Nucleus accumbens (tissue), 56 donors: ENCODE measurements around the gene RALGPS1.
"Not testable (repeated sequence)": the region's sequence is repeated elsewhere in the genome, so short reads cannot be mapped to it uniquely, and the experiment has no call there.

Experiments used
- DNase-seq, 56 donors: peaks; one replicate each; lab custom pipeline; 2025; lab: John Stamatoyannopoulos, UW

RALGPS1 gene

DNA sequence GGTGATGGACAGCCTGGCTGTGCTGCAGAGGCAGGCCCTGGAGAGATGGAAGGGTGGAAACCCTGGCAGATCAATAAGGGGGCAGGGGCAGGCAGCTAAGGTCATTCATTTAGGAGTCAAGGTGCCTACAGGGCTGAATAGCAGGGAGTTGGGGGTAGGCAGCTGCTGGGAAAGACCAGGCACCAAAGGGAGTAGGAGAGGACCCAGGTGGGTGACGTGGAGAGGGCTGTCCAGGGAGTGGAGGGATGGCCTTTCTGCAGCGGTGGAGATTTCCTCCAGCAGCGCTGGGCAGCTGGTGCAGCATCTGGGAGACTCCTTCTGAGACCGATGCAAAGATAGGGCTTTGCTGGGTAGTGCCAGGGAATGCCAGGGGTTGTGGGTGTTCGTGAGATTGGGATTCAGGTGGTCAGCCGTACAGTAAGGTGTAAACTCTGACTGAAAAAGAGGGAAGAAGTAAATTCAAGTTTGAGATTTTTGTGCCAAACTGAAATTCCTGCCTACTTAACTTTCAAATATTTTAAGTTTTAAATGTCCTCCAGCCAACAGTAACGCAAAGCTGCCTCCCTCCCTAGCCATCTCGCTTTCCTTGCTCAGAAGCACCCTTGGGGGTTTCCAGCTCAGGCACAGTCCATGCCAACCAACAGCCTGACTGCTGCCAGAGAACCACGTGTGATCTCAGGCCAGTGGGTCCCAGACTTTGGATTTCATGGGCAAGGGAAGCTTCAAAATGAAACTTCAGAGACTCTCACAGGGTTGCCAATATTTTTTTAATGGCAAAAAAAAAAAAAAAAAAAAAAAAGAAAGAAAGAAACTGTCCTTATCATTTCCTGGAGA, 226.5 kb downstream of the RALGPS1 start:
- peak in 1 of 56 donors; percentile 34 for DNase-seq

DNA sequence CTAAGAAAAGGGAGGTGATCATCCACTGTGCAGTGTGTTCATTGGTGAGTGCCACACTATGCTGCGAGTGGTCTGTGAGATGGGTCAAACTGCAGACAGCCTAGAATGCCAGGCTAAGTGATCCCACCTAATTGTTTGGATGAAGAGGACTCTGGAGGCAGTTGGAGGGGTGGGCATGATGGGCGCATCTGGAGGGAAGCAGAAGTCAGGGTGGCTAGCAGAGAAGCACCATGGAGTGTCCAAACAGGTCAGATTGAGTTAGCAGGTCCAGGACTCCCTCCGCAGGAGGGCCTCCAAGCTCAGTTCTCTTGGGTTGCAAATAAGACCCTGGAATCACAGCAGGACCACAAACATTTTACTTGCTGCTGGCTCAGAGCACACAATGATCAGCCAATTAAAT, 227.7 kb downstream of the RALGPS1 start:
- DNase-seq = no peak

DNA sequence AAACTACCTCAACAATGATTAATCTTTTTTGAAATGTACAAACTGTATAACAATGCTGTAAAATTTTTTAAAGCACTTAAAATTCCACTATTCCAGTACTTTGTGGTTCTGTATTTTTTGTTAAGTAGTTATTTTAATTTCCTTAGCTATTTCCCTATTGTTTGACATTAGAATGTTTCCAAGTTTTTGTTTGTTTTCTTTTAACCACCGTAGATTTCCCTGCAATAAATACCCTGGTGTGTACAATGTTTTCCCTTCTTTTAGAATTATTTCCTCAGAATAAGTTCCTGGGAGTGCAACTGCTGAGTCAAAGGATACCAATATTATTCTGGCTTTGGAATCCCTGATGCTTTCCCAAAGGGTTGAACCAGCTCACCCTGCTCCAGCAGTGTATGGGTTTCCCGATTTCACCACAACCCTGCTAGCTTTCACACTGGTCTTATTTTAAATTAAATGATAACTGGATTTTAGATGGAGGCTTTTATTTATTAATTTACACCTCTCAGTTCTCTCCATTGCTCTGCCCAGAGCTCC, 228.4 kb downstream of the RALGPS1 start:
- no peak for DNase-seq

DNA sequence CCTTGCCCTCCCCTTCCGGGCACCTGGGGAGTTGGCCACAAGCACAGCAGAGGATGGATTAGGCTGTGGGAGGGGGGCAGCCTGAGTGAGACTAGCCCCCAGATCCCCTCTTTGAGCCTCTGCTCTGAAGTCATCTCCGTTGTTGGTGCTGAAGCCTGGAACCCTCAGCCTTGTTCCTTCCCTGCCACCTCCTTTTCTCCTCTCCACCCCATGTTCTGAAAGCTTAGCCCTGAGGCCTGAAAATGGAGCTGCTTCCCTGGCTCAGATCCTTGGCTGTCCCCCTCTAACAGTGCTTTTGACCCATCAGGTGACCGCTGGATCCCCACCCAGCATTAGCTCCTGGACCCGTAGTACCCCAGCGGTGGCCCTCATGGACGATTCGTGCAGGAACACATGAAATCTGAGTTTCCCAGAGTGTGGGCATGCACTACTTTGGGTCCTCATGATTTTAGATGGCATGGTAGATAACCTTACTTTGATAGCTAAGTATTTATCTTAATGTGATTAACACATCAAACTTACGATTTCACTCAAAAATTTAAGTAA, 229.4 kb downstream of the RALGPS1 start:
- DNase-seq = no peak

DNA sequence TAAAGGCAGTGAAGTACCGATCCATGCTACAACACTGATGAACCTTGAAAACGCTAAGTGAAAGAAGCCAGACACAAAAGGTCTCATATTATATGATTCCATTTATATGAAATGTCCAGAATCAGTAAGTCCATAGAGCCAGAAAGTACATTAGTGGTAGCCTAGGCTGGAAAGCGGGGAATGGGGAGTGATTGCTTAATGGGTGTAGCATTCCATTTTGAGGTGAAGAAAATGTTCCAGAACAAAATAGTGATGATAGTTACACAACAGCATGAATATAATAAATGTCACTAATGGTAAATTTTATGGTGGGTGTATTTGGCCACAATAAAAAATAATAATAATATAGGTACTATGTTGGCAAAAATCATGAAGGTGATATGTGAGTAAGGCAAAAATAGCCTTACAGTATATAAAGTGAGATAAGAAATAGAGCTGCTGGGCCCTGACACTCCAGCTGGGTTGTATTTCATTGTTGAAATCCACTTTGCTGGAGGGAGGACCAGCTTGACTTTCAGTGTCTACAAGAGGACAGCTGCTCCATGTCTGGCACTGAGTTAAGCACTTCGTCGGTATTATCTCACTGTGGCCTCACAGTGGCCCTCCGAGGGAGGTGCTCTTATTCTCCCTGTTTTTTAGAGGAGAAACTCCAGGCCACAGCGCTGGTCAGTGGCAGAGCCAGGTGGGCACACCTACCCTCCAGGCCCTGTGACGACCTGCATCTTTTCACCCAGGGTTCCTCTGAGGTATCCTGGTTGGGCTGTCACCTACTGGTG, 230.3 kb downstream of the RALGPS1 start:
- DNase-seq = no peak

DNA sequence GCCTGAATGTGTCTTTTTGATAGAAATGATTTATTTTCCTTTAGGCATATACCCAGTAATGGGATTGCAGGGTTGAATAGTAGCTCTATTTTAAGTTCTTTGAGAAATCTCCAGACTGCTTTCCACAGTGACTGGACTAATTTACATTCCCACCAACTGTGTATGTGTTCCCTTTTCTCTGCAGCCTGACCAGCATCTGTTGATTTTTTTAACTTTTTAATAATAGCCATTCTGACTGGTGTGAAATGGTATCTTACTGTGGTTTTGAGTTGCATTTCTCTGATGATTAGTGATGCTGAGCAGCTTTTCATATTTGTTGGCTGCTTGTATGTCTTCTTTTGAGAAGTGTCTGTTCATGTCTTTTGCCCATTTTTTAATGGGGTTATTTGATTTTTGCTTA, 232.3 kb downstream of the RALGPS1 start:
- DNase-seq = not testable (repeated sequence)

DNA sequence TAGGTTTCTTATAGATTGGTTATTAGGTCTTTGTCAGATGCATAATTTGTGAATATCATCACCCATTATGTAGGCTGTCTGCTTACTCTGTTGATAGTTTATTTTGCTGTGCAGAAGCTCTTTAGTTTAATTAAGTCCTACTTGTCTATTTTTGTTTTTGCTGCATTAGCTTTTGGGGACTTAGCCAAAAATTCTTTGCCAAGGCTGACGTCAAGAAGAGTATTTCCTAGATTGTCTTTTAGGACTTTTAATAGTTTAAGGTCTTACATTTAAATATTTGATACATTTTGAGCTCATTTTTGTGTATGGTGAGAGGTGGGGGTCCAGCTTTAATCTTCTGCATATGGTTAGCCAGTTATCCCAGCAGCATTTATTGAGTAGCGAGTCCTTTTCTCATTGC, 232.7 kb downstream of the RALGPS1 start:
- DNase-seq = no peak

DNA sequence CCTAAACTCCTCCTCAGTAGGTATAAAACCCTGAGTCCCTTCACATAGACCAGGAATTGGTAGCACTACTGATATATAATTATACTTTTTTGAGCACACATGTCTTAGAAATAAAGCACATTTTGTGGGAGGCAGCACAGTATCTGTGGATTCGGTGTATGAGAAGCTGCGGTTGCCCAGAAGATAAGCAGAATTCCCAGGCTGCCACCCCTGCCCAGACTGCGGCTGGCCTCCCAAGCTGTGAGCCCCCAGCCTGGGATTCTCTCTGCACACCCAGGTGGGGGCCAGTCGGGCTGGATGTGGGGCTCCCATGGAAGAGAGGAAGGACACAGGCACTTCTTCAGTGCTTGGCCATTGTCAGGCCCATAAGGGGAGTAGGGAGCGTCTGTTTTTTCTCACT, 233.4 kb downstream of the RALGPS1 start:
- DNase-seq = no peak

DNA sequence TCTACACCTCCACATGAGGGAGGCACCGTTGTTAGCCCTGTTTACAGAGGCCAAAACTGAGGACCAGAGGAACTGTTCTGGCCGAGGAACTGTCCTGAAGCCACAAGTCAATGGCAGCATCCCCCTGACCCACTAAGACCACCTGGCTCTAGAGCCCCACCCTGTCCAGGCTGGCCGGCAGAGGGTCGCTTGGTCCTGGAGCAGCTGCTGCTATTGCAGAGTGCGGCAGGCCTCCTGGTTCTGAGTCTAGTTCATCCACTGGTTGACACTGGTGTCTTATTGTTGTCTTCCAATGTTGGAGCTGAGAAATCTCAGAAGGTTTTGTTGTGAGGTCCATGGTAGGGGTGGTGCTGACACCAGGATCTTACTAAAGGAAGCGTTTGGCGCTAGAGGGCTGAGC, 234.4 kb downstream of the RALGPS1 start:
- DNase-seq = no peak

DNA sequence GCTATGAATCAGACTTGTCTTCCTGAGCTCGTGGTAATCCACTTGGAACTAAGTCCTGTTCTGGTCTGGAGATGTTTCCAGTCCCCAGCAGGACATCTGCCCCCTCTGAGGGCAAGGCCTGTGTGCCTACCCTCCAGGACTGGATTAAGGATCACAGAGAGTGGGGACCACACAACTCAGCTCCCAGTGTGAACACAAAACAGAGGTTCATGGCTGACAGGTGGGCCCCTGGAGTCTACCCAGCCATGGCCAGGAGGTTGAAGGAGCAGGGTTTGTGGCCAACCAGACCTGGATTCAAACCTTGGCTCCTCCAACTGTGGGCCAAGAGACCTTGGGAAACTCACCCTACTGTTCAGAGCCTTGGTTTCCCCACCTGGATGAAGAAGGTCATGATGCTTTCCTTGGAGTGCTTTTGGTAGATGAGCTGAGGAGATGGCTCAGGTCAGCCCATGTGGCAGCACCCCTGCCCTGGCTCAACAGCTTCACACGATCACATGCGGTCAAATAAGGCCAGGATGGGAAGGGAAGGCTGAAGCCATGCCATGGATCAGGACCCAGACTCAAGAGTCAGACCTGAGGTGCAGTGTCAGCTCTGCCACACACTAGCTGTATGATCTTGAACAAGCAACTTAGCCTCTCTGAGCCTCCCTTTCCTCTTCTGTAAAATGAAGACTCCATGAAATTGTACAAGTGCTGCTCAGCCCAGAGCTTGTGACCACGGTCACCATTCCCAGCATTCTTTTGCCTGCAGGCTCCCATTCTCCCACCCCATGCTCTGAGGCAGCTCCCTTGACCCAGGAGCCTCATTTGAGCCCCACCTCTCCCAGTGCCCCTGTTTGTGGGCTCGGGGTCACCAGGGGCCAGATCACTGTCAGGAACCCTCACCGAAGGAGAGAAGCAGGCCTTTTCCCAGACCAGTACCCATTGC, 235.1 kb downstream of the RALGPS1 start:
- no peak for DNase-seq

DNA sequence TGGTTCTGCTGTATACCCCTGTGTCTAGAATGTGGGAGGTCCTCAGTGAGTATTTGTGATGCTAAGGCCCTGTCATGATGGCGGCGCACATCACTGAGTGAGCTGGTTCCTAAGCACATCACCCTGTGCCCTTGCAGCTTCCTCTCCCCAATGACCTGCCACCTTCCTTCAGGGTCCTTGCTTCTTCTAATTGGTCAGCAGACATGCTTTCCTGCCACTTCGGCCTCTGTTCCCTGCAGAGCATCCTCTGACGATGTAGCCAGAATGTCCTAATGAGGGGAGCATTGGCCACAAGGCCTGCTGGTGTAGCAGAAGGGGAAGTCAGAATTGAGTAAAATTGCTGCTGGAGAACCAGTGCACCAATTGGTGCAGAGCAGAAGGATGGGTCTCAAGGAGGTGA, 238.9 kb downstream of the RALGPS1 start:
- no peak for DNase-seq

DNA sequence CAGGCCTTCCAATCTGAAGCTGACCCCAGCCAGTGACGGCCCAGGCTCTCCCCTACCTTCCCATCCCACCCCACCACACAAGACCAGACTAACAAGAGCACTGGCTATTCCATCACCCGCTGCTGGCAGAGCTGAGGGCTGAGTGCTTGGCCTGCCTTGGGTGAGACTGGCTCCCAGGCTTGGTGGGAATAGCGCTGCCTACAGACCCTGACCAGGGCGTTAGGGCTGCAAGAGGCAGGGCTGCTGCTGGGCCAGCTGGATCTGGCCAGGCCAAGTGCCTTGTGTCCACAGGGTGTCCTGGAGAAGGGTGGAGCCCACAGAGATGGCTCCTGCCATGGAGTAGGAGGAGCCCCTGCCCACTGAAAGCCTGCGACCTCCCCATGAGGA, 239.4 kb downstream of the RALGPS1 start:
- no peak for DNase-seq

DNA sequence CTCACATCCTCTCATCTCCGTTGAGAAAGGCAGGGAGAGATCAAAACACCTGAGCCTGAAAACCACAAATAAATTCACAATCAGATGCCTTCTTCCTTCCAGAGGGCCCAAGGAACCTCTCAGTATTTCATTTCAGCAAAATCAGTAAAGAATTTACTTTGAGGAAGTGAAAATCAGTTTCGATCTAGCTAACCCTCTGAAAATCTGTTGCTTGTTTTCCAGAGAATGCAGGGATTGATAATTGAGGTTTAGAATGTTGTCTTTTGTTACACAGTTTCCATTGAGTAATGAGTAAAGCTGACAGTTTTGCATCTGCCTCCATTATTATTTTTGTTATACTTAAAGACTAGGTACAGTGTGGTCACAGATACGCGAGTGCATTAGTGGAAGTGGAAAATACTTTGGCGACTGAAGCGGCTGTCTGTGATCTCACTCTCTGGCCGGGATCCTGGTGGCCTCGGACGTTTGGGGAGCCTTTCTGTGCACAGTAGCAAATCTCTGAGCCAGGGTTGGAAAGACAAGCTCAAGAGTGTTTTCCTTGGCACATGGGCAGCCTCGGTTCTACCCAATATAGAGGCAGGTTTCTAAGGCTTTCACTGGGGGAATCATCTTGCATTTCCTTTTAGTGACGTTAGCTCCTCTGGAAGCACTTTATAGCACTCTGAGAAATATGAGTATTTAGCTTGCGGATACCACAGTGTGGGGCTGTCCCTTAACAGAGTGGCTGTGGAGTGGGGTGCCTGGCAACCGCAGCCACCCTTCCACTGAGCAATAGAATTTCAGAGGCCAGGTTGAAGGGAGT, 240.0 kb downstream of the RALGPS1 start:
- DNase-seq = peak in 40 of 56 donors; percentile 23 to 76 (median 48)

DNA sequence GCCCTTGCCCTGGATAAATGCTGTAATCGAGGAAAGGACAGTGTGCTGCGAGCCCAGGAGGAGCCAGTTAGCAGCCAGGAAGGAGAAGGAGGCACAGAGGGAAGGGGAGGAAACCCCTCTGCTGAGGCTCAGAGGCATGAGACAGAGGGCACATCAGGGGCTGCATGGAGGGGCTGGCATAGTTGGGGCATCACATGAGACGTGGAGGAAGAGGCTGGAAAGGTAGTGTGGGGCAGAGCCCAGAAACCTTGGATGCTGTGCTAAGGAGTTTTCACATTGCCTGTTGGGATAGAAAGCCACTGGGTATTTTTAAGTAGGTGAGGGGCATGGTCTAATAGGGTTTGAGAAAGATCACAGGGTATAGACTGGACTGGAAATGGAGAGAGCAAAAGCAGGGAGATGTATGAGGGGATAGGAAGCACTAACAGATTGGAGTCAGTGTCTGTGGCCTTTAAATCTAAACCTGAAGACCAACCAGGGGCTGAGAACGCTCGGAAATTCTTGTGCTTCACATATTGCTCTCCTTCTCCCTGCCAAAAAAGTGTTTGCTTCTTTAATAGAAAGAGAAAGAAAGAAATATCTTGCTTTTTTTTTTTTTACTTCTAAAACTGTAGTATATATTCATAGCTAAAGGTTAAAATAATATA, 240.9 kb downstream of the RALGPS1 start:
- no peak for DNase-seq

DNA sequence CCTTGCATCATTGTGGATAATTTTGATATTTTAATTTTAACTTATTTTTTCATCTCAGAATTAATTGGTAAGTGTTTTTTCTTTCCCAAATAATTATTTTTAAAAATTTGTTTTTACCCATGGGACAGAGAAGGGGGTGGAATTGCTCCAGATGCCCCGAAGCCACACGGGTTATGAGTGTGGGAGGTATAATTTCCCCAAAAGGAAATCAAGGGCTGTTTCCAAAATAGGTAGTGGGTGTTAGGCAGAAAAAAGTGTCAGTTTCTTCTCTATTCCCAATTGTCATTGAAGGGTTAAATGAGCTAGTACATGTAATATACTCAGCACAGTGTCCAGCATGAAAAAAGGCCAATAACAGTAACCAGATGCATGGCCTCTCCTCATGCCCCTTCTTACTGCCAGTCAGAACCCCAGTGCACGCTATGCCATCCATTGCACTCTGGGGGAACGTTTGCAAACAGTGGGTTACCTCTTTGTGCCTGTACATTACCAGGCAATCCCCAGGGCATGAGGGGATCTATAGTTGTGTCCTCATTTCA, 244.3 kb downstream of the RALGPS1 start:
- DNase-seq = no peak

DNA sequence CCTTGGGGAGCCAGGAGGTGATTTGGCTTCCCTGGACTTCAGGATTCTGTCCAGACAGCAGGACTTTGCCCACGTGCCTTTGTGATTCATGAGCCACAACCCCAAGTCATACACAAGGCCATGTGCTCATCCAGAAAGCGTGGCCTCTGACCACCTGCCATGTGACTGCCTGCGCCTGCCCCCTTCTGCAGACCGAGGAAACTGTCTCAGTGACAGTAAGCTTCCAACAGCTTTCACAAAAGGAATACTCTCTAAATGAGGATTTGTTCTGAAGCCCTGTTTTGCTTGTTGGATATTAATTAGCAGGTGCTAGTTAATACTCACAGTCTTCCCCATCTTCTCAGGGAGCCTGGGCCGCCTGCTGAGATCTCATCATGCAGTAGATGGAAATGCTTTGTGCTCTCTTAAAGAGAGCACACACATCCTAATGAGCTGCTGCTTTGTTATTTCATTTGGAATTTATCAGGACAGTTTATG, 244.8 kb downstream of the RALGPS1 start:
- peak in 40 of 56 donors; percentile 18 to 87 (median 62) for DNase-seq

DNA sequence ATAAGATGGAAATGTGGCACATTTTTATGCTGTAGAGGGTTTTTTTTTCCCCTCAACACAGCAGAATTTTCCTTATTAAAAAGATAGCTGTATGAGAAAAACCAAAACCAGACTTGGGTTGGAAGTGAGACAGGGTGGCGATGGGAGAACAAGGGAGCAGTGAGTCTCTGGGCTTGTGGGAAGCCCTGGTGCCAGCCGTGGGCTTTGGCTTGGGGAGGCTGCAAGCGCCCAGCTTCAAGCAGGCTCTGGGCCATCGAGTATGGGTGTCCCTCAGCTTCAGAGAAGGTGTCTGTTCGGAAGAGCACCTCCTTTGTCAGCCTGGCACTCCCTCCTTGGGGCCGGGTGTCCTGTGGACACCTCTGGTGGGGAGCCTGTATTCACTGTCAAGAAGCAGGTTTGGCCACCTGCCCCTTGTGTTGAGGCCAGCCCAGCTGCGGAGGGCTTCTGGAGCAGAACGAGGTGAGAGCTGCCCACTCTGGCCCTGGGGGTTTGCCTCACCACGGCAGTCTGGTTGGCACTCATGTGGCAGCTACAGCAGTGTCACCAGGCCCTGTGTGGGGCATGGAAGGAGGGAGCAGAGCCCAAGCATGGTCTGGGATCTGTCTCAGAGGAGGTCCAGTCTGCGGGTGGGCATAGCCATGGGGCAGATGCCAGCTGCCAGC, 245.5 kb downstream of the RALGPS1 start:
- peak in 2 of 56 donors; percentile 20 to 40 for DNase-seq

DNA sequence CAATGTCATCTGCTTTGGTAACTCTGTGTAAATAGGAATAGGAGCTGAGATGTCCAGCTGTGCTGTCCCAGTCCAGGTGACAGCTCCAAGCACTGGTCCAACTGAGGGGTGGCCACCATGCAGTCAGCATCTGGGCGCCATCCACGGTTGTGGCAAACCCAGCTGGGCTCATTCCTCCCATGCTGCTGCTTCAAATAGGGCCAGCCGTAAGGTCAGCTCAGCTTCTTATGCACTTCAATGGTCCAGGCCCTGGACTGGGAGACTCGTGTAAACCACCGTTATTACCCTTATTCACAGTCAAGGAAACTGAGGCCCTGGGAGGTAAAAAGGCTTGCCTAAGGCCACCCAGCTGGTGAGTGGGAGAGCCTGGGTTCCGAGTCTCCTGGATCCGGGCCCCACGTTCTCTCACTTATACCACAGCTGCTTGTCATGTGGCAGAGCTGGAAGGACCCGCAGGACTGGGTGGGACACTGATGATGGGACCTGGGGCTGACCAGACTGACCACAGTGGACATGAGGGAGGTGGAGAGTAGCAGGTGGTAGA, 246.6 kb downstream of the RALGPS1 start:
- DNase-seq = no peak
